SK-N-SH treated with all-trans-retinoic acid at 6 μM for 48 hours (cell line): ENCODE measurements around the gene ADCY5.

Experiments used
- ATAC-seq: fragments of 200-7000 bp; cut with Tn5 transposase; 3 replicates; pipeline ENCODE4 v1.9.1; 2020; ENCODE audit warnings: mild to moderate bottlenecking, moderate library complexity
- ARNTL ChIP-seq: fragments of 450-650 bp; formaldehyde crosslinking; IDR thresholded peaks from 2 replicates; pipeline ENCODE4 v1.5.0; 2020; ENCODE audit warnings: low read depth, mild to moderate bottlenecking, moderate library complexity, borderline replicate concordance
- BACH2 ChIP-seq: fragments of 250-450 bp; sonication (Bioruptor Pico); IDR thresholded peaks from 2 replicates; pipeline ENCODE4 v1.9.0; 2021; ENCODE audit warnings: mild to moderate bottlenecking, borderline replicate concordance
- CREB5 ChIP-seq: fragments of 250-450 bp; sonication (Bioruptor Pico); IDR thresholded peaks from 2 replicates; pipeline ENCODE4 v1.5.1; 2020; ENCODE audit warnings: low read depth, mild to moderate bottlenecking, moderate library complexity
- CSDC2 ChIP-seq: fragments of 250-450 bp; sonication (Bioruptor Pico); IDR thresholded peaks from 2 replicates; pipeline ENCODE4 v1.5.0; 2020; ENCODE audit warnings: mild to moderate bottlenecking, moderate library complexity
- CSRNP3 ChIP-seq: fragments of 250-450 bp; sonication (Bioruptor Pico); IDR thresholded peaks from 2 replicates; pipeline ENCODE4 v1.5.1; 2021; ENCODE audit warnings: mild to moderate bottlenecking, moderate library complexity
- GLIS3 ChIP-seq: fragments of 250-450 bp; sonication (Bioruptor Pico); IDR thresholded peaks from 2 replicates; pipeline ENCODE4 v1.5.0; 2020; ENCODE audit warnings: mild to moderate bottlenecking, moderate library complexity
- ISL1 ChIP-seq: fragments of 250-450 bp; sonication (Bioruptor Pico); IDR thresholded peaks from 2 replicates; pipeline ENCODE4 v2.1.2; 2022; ENCODE audit warnings: mild to moderate bottlenecking, moderate library complexity
- OSR1 ChIP-seq: fragments of 250-450 bp; sonication (Bioruptor Pico); IDR thresholded peaks from 2 replicates; pipeline ENCODE4 v1.8.0; 2022; ENCODE audit warnings: moderate library complexity, mild to moderate bottlenecking, inconsistent platforms
- PATZ1 ChIP-seq: fragments of 250-450 bp; sonication (Bioruptor Pico); IDR thresholded peaks from 2 replicates; pipeline ENCODE4 v1.8.0; 2020; ENCODE audit warnings: mild to moderate bottlenecking, moderate library complexity, borderline replicate concordance
- POU6F1 ChIP-seq: fragments of 250-450 bp; sonication (Bioruptor Pico); IDR thresholded peaks from 2 replicates; pipeline ENCODE4 v1.8.0; 2021; ENCODE audit warnings: low read depth, mild to moderate bottlenecking, moderate library complexity, borderline replicate concordance
- PPARA ChIP-seq: fragments of 250-450 bp; sonication (Bioruptor Pico); IDR thresholded peaks from 2 replicates; pipeline ENCODE4 v1.5.0; 2020; ENCODE audit warnings: mild to moderate bottlenecking, borderline replicate concordance
- RARB ChIP-seq: fragments of 250-450 bp; sonication (Bioruptor Pico); IDR thresholded peaks from 2 replicates; pipeline ENCODE4 v1.8.0; 2021; ENCODE audit warnings: mild to moderate bottlenecking, moderate library complexity
- SNAI2 ChIP-seq: fragments of 250-450 bp; sonication (Bioruptor Pico); IDR thresholded peaks from 2 replicates; pipeline ENCODE4 v1.5.0; 2020; ENCODE audit warnings: mild to moderate bottlenecking, moderate library complexity
- TCF4 ChIP-seq: fragments of 250-450 bp; sonication (Bioruptor Pico); IDR thresholded peaks from 2 replicates; pipeline ENCODE4 v1.8.0; 2021; ENCODE audit warnings: mild to moderate bottlenecking, moderate library complexity, borderline replicate concordance
- TOX ChIP-seq: fragments of 250-450 bp; sonication (Bioruptor Pico); IDR thresholded peaks from 2 replicates; pipeline ENCODE4 v1.8.0; 2021; ENCODE audit warnings: mild to moderate bottlenecking, moderate library complexity, borderline replicate concordance
- TSHZ2 ChIP-seq: fragments of 250-450 bp; sonication (Bioruptor Pico); IDR thresholded peaks from 2 replicates; pipeline ENCODE4 v1.5.0; 2020; ENCODE audit warnings: mild to moderate bottlenecking, moderate library complexity
- ZC3H10 ChIP-seq: fragments of 250-450 bp; sonication (Bioruptor Pico); IDR thresholded peaks from 2 replicates; pipeline ENCODE4 v1.5.1; 2021; ENCODE audit warnings: mild to moderate bottlenecking, moderate library complexity
- ZFP3 ChIP-seq: fragments of 250-450 bp; sonication (Bioruptor Pico); IDR thresholded peaks from 2 replicates; pipeline ENCODE4 v1.5.0; 2020; ENCODE audit warnings: mild to moderate bottlenecking, moderate library complexity
- ZFP30 ChIP-seq: fragments of 450-650 bp; formaldehyde crosslinking; IDR thresholded peaks from 2 replicates; pipeline ENCODE4 v1.5.0; 2022; ENCODE audit warnings: mild to moderate bottlenecking, moderate library complexity
- ZNF565 ChIP-seq: fragments of 450-650 bp; formaldehyde crosslinking; conservative IDR thresholded peaks from 2 replicates; pipeline ENCODE4 v1.5.0; 2020; ENCODE audit warnings: low read depth, mild to moderate bottlenecking, moderate library complexity
- ZNF70 ChIP-seq: fragments of 450-650 bp; formaldehyde crosslinking; IDR thresholded peaks from 2 replicates; pipeline ENCODE4 v1.5.0; 2020; ENCODE audit warnings: mild to moderate bottlenecking, moderate library complexity
- ZNF8 ChIP-seq: fragments of 450-650 bp; formaldehyde crosslinking; IDR thresholded peaks from 2 replicates; pipeline ENCODE4 v1.5.0; 2020; ENCODE audit warnings: mild to moderate bottlenecking, moderate library complexity

Gene ADCY5

GRCh38 chr3:123401836-123402530 is 46.9 kb downstream of the ADCY5 start:
- TF ChIP-seq ZC3H10 (no peak), TSHZ2 (CRISPR knock-in tag) (no peak), POU6F1 (CRISPR knock-in tag) (no peak), ZFP30 (CRISPR knock-in tag) (no peak), CSDC2 (CRISPR knock-in tag) (no peak), OSR1 (CRISPR knock-in tag) (no peak), RARB (no peak), SNAI2 (CRISPR knock-in tag) (no peak), ARNTL (CRISPR knock-in tag) (no peak), ZNF8 (CRISPR knock-in tag) (no peak), GLIS3 (no peak), TCF4 (CRISPR knock-in tag) (no peak), ZNF565 (CRISPR knock-in tag) (no peak), ZNF70 (CRISPR knock-in tag) (no peak), ISL1 (no peak), CREB5 (CRISPR knock-in tag) (no peak), PPARA (CRISPR knock-in tag) (no peak), TOX (CRISPR knock-in tag) (no peak), CSRNP3 (no peak)
- ATAC-seq = no peak

- no peak for ATAC-seq
- TF ChIP-seq ZFP30 (CRISPR knock-in tag) = no peak
- no peak for TF ChIP-seq ZC3H10
- no peak for TF ChIP-seq ZFP3
- TF ChIP-seq CSRNP3 = no peak
- no peak for TF ChIP-seq BACH2 (CRISPR knock-in tag)
- no peak for TF ChIP-seq ZNF565 (CRISPR knock-in tag)
- TF ChIP-seq, all 23 proteins: peak for 0
Observed at GRCh38 chr3:123400169-123400568, 48.7 kb downstream of the ADCY5 start.

GRCh38 chr3:123399653-123400052 is 49.2 kb downstream of the ADCY5 start:
- TF ChIP-seq ZC3H10 (no peak), ZNF70 (CRISPR knock-in tag) (no peak), CSDC2 (CRISPR knock-in tag) (no peak), CREB5 (CRISPR knock-in tag) (no peak), ARNTL (CRISPR knock-in tag) (no peak), PATZ1 (CRISPR knock-in tag) (no peak), ZNF565 (CRISPR knock-in tag) (no peak), BACH2 (CRISPR knock-in tag) (no peak)
- ATAC-seq = no peak
